ENCODE measurements around the gene CADPS2.

- TF ChIP-seq CTCF (IDR thresholded peaks at IDR 0.05; ENCODE audit: extremely low read depth in 1 of 2, insufficient read depth in 1 of 2, low read depth in 1 of 2, low read length in 2 of 2): no peak
- no peak for TF ChIP-seq POLR2AphosphoS5 (IDR thresholded peaks at IDR 0.05; ENCODE audit: insufficient read depth, low read depth, low read length)
- no peak for TF ChIP-seq EZH2 (IDR thresholded peaks at IDR 0.05; ENCODE audit: borderline replicate concordance, low read depth, low read length, severe bottlenecking)
- TF ChIP-seq MAX (IDR thresholded peaks at IDR 0.05; ENCODE audit: insufficient read depth, insufficient read length): no peak
- no peak for TF ChIP-seq POLR2A (IDR thresholded peaks at IDR 0.05; ENCODE audit: low read depth, low read length)
- TF ChIP-seq FOS (IDR thresholded peaks at IDR 0.05; ENCODE audit: borderline replicate concordance, insufficient read depth, low read length): no peak
Measured at GRCh38 chr7:122525355-122525754, 360.9 kb downstream of the CADPS2 start.
